Right forelimb (tissue), 1 donor: ENCODE data around the gene CD9.

Source experiments
- DNase-seq: peaks from one replicate; pipeline ENCODE4 v3.0.0-alpha.2; 2018

Gene CD9

DNA sequence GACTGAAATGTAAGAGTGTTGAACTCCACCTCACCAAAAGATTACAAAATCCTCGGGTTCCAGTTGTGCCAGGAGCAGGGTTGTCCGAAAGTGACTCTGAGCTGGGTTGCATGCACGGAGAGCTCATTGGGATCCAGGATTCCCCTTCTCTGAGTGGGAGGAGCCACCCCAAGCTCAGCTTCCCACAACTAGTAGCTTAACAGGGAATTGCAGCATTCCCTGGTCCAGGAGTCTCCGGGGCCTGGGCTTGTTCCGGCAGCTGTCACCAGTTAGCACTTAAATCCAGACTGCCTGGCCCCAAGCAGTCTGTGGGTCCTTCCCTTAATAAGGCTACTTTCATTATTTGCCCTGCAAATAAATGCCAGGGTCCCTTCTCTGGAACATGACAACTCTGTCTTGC, 50.1 kb downstream of the CD9 start:
- DNase-seq = no peak

DNA sequence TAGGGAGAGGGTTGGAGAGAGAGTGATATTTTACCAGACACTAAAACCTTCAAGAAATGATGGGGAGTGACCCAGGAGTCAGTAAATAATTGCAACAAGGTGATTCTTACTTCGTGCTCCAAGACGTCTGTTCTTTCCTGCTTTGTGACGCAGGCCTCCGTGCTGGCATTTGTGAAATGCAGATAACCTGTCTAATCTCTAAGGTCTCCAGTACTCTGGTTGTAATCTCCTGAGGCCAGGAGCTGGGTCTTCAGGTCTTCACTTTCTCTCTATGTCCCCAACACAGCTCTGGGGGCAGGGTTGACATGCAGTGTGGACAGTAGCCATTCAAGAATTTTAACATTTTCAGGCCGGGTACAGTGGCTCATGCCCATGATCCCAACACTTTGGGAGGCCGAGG, 53.1 kb downstream of the CD9 start:
- no peak for DNase-seq

DNA sequence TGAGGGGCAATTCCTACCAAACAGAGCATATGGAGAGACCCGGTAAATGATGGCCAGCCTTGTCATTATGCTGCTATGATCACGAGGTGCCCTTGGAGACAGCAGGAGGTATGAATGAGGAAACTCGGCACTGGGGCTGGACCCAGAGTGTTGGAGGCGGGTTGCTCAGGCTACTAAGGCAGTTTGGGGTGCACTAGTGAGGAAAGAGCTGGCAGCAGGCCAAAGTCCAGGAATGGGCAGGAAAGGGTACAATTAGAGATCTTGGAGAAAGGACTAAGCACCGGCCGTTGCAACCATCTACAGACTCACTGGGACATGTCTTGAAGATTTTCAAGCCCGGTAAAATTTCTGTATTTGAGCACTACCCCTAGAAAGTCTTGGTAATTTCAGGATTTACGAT, 54.3 kb downstream of the CD9 start:
- no peak for DNase-seq

DNA sequence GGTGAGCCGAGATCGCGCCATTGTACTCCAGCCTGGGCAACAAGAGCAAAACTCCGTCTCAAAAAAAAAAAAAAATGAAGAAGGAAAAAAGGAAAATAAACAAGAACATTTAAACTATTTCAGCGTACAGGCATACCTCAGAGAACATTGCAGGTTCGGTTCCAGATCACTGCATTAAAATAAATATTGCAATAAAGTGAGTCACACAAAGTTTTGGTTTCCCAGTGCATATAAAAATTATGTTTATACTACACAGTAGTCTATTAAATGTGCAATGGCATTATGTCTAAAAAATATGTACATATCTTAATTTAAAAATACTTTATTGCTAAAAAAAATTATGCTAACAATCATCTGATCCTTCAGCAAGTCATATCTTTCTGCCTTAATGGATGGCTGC, 56.8 kb downstream of the CD9 start:
- no peak for DNase-seq

GRCh38 chr12:6262211-6262610, 62.0 kb downstream of the CD9 start:
- no peak for DNase-seq

- no peak for DNase-seq
These were observed 62.4 kb downstream of the CD9 start for GRCh38 chr12:6262623-6263022.

DNA sequence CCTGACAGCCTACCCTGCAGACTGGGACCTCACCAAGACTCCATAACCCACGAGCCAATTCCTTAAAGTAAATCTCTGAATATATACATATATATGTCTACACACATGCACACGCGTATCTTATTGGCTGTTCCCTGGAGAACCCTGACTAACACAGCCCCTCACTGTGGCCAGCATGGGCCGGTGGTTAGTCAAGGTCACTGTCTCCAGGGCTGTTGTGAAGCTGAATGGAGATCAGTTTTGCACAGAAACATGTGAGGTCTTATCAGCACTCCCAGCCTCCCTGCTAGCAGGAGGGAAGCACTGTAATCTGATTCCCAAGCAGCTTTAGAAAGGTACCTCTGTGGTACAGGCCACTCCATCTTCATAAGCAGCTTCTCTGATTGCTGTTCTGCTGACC, 63.7 kb downstream of the CD9 start:
- DNase-seq = peak; percentile 36

DNA sequence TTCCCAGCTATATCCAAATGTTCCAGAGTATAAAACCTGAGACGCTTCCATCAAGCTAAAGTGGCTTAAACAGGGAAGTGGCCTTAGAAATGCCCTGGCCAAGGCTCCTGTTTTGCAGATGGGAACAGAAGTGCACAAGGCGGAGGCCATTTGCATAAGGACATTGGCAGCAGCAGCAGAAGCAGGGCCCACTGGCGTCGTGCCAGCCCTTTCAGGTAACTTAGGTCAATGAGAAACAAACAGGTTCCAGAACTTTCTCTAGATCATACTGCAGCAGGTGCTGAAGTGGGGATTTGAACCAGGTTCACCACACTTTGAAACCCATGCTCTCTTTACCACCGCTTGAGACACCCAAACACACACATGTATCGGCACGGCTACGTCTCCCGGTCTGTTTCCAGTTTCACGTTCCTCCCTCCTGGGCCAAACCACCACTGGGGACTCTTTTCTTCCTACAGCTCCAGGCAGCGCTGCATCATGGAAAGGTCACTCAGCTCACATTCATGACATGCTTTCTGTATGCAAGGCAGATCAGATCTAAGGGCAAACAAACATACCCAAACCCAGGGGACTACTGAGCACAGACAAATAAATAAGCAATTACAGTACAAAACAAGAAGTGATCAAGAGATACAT, 64.3 kb downstream of the CD9 start:
- peak; percentile 35 for DNase-seq

- no peak for DNase-seq
These were observed 64.8 kb downstream of the CD9 start for GRCh38 chr12:6265038-6265405.

DNA sequence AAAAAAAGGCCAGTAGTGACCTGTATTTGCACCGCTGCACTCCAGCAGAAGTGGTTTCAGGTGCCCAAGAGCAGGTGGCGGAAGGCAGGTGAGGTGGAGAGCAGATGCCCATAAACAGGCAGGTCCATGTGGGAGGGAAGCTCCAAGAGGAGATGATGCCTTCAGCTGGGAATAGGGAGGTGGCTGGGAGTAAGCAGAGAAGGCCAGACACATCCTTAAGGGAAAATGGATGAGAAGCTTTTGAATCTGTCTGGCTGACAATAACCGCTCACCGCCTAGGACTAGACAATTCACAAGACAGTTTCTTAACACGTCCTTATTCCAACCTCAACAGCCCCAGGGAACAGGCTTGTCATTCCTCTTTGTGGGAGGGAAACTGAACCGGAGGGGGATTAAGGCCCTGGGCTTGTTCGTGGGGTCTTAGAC, 66.4 kb downstream of the CD9 start:
- DNase-seq = no peak

DNA sequence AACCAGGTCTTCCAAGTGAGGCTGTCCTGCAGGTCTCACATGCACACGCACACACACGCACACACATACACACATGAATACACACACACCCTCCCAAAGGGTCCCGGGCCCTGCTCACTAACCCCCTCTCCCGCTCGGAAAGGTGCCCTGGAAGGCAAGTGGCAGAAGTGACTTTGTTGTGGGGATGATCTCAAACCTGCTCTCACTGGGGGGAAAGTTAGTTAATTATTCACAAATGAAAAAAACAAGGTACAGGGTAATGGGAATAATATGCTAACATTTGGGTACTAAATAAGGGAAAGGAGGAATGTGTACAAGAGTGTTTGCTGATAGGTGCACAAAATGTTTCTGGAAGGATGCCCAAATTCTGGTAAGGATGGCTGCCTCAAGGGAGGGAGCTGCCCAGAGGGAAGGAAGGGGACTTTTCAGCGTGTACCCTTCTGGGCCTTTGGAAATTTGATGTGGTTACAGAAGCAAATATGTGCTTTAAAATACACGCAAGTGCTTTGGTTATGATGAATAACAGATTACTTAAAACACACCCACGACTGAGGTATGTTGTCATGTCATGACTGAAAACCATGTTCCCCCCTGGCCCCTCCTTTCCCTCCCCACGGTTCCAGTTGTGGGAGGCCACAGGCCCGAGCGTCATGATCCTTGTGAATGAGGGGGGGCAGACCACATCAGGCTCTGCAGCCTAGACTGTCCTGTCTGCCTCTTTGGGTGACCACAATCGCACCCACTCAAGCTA, 66.9 kb downstream of the CD9 start:
- no peak for DNase-seq

DNA sequence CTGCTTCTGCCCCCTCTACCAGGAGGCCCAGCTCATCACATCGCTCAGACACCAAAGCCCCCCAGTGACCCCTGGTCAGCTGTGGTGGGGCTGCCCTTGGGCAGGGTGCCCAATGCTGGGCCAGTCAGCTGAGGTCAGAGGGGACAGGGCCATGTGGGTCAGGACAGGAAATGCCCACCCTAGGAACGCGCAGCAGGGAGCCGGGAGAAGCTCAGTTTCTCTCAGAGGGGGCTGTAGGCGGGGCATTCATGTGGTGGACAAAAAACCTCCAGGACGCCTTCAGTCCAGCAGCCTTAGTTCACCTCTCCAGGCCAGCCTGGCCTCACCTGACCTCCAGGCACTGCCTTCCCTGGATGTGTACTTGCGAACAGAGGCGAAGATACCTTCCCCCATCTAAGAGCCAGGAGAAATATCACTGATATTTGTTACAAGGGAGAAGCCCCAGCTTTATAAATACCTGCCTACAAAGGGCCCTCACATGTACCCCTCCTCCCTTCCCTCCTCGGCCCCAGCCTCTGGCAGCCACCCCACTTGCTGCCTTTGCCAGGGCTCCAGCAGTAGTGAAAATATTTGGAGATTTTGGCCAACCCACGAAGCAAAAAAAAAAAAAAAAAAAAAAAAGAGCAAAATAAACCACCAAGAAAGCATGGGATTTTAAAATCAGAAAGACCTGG, 68.4 kb downstream of the CD9 start:
- no peak for DNase-seq

- no peak for DNase-seq
These were observed 69.8 kb downstream of the CD9 start for GRCh38 chr12:6269986-6270385.

GRCh38 chr12:6271281-6271680, 71.1 kb downstream of the CD9 start:
- no peak for DNase-seq

- no peak for DNase-seq
These were observed 72.4 kb downstream of the CD9 start for GRCh38 chr12:6272300-6273204.

GRCh38 chr12:6273205-6273540, 73.0 kb downstream of the CD9 start:
- DNase-seq = no peak

DNA sequence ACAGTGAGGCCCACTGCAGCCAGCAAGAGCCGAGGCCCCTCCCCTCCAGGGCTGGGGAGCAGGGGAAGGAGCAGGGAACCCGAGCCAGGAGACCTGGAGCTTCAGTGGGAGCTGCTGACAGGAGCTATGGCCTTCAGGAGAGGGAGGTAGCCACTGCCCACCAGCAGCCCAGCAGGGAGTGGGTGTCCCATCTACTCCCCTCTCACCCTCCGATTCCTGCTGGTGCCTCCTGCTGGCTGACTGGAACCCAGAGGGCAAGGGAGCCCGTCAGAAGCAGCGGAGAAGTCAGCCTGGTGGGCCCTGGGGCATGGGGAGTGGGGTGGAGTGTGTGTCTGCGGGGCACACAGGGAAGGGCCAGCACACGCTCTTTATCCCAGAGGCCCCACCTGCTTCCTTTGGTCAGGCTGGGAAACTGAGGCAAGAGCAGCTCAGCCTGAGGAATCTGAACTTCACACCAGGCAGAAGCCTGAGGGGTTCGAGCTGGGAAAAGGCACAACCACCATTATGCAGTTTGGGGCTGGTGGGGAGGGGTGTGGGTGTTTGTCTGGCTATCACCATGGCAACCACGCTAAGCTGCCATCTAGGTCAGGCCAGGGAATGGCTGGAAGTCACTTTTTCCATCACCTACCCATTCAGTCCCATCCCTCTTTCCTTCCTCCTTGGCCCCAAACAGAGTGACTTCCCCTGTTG, 73.5 kb downstream of the CD9 start:
- DNase-seq = no peak

DNA sequence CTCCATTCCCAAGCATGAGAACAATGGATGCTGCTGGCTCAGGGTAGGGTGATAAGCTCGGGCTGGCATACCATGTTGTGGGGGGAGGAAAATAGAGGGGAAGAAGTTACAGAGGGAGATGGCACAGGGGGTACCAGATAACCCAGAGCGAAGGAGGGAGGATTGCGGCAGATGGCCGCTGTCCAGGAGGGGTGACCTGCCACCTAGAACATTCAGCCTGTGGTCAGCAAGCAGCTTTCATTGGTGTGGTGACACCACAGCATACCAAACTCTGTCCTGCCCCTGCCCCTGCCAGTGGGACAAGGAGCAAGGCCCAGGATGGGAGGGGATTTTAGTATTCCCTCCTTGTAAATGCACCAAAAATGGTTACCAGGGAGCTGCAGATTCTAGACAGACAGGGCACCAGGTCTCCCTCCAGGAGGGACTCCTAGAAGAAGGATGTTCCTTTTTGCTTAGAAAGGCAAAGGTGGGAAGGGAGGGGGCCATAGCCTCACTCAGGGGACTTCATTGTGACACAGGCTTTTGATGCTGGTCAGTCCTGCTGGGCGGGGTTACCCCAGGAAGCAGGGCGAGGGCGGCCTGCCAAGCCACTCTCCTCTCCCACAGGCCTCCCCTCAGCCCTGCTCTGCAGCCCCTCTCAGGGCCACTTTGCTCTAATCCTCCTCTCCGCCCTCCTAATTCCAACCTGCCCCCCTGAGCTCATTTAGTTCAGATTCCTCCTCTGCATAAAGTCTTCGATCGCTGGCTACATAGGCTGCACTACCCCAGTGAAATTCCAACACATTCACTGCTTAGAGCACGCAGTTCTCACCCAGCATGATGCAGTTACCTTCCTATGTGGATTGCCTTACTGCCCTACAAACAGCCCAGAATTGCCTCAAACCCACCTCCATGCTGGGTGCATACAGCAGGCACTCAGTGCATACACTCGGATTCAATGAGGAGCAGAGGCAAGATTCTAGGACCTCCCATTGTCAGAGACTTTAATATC, 74.3 kb downstream of the CD9 start:
- DNase-seq = no peak

DNA sequence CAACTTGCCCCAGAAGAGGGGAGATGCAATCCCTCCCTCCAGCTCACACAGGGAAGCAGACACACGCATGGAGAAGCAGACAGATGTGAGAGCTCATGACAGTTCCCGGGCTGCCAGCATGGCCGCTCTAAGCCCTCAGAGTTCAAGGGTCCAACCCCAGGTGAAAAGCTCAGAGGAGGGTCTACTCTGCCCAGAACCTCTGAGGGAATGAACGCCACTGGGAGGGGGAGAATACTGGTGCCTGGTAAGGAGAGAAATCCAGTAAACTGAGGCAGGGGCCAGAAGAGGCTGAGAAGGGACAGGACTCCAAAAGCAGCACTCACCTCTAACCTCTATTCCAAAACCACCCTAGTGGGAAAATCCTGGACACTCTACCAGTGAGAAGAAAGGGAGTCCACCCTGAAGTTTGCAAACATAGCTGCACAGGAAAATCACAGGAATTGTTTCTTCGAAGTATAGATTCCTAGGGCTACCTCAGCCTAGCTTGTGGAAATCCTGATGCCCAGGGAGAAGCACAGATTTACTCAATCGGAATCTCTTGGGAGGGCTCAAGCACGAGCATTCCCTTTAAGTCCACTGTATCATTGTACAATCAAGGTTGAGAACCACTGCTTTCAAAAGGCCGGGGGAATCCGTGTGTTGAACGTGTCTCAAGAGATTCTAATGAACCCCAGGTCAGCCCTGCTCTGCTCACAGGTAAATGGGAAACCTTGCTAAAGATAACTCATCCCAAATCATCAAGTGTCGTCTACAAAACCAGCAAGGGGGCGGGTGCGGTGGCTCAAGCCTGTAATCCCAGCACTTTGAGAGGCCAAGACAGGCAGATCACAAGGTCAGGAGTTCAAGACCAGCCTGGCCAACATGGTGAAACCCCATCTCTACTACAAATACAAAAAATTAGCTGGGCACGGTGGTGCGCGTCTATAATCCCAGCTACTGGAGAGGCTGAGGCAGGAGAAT, 76.0 kb downstream of the CD9 start:
- DNase-seq = no peak

DNA sequence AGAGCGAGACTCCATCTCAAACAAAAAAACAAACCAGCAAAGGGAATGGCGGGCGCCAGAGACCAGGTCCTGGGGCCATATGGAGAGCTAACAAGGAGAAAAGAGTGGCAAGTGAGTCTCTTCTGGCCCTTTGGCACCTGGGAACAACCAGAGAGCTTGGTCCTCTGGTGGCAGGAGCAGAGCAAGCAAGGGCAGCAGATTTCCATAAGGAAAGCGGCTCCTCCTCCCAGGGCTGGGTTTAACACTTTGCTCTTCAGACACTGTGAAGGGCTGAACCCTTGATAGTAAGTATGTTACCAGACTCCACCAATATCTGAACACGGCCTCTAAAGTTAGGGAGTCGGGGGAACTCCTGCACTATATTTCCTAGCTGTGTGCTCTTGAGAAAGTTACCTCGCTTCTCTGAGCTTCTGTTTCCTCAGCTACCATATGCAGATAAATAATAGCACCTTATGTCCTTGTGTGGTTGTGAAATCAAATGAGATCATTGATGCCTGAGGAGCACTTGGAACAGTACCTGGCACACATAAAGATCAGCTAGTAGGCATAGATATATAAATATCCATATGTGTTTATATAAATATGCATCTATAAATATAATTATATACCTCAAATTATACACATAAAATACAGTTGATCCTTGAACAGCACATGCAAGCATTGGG, 76.9 kb downstream of the CD9 start:
- no peak for DNase-seq
